Neural progenitor cell (in vitro differentiated cells): Measurements from ENCODE around the gene TAF11. TPM values are rescaled to one million over a fixed set of nuclear protein-coding genes. Genes with fewer than 3 reads are reported as not detected.

ENCODE experiments used
- DNase-seq: peaks from one replicate; pipeline ENCODE4 v3.0.0-alpha.2; 2016; ENCODE audit warnings: low spot score
- H2AFZ ChIP-seq: fragments of 200-600 bp; sonication (generic); replicated peaks from 2 replicates; pipeline ENCODE4 v1.6.1; 2016; ENCODE audit warnings: antibody characterized with exemption
- H3F3A ChIP-seq: fragments of 200-600 bp; sonication (generic); 2 replicates; pipeline ENCODE4 v1.6.1; 2016; ENCODE audit warnings: antibody characterized with exemption, low read depth
- H3K27ac ChIP-seq: fragments of 200-600 bp; sonication (generic); 2 replicates; pipeline ENCODE4 v1.5.1; 2016; ENCODE audit warnings: mild to moderate bottlenecking
- H3K27me3 ChIP-seq: fragments of 200-600 bp; sonication (generic); 2 replicates; pipeline ENCODE4 v1.6.1; 2016; ENCODE audit warnings: mild to moderate bottlenecking, moderate library complexity
- H3K36me3 ChIP-seq: fragments of 200-600 bp; sonication (generic); 2 replicates; pipeline ENCODE4 v1.5.1; 2016
- H3K4me1 ChIP-seq: fragments of 200-600 bp; sonication (generic); 2 replicates; pipeline ENCODE4 v1.6.1; 2016; ENCODE audit warnings: mixed run types
- H3K4me2 ChIP-seq: fragments of 200-600 bp; sonication (generic); 2 replicates; pipeline ENCODE4 v1.6.1; 2016
- H3K4me3 ChIP-seq: fragments of 200-600 bp; sonication (generic); 2 replicates; pipeline ENCODE4 v1.5.1; 2016
- H3K79me2 ChIP-seq: fragments of 200-600 bp; sonication (generic); 2 replicates; pipeline ENCODE4 v1.6.1; 2016; ENCODE audit warnings: low read depth
- H3K9ac ChIP-seq: fragments of 200-600 bp; sonication (generic); 2 replicates; pipeline ENCODE4 v1.6.1; 2016
- H3K9me3 ChIP-seq: fragments of 200-600 bp; sonication (generic); 2 replicates; pipeline ENCODE4 v1.5.1; 2016; ENCODE audit warnings: low read depth
- H4K20me1 ChIP-seq: fragments of 200-600 bp; sonication (generic); 2 replicates; pipeline ENCODE4 v1.6.1; 2016; ENCODE audit warnings: low read depth
- H3K27ac Mint-ChIP-seq: 3 replicates; pipeline ENCODE4 v1.8.0; 2021; ENCODE audit warnings: mixed read lengths
- H3K27me3 Mint-ChIP-seq: 2 replicates; pipeline ENCODE4 v1.8.0; 2022; ENCODE audit warnings: low read depth, mild to moderate bottlenecking, inconsistent platforms, moderate library complexity, mixed read lengths; ENCODE audit not compliant: insufficient read depth
- H3K36me3 Mint-ChIP-seq: 3 replicates; pipeline ENCODE4 v1.8.0; 2021; ENCODE audit warnings: mixed read lengths
- H3K4me1 Mint-ChIP-seq: 3 replicates; pipeline ENCODE4 v1.8.0; 2021; ENCODE audit warnings: mixed read lengths
- H3K4me3 Mint-ChIP-seq: 3 replicates; pipeline ENCODE4 v1.8.0; 2021; ENCODE audit warnings: mild to moderate bottlenecking, moderate library complexity, mixed read lengths
- H3K9me3 Mint-ChIP-seq: 3 replicates; pipeline ENCODE4 v1.8.0; 2020; ENCODE audit warnings: mixed read lengths
- CTCF ChIP-seq: fragments of 200-600 bp; sonication (generic); IDR thresholded peaks from 2 replicates; pipeline ENCODE4 v1.5.1; 2017; ENCODE audit warnings: antibody characterized with exemption, mild to moderate bottlenecking
- EZH2 ChIP-seq: fragments of 200-600 bp; sonication (generic); IDR thresholded peaks from 2 replicates; pipeline ENCODE4 v1.6.1; 2017; ENCODE audit warnings: antibody characterized with exemption, mild to moderate bottlenecking, moderate library complexity
- EZH2phosphoT487 ChIP-seq: fragments of 200-600 bp; sonication (generic); IDR thresholded peaks from 2 replicates; pipeline ENCODE4 v1.6.1; 2017; ENCODE audit warnings: antibody characterized with exemption
- total RNA-seq: library from RNA; depleted of rRNA; stranded (reverse); fragments of >200 nt; gene quantifications from 2 replicates; pipeline ENCODE4 v1.2.3, GENCODE V29; 2015; ENCODE audit warnings: low replicate concordance

The TAF11 gene
- total RNA-seq, 1 donor from 2014 or later: 75.0 TPM

- H3F3A ChIP-seq: no peaks in the 10 kb centered on the region
- H3K27ac ChIP-seq: no peak overlapping the region
- no peak overlapping the region for H3K9ac ChIP-seq
- Mint-ChIP-seq H3K4me3 (no peak overlapping the region), H3K27ac (no peak overlapping the region), H3K9me3 (no peaks in the 10 kb centered on the region), H3K36me3 (peaks cover 12% of the 10 kb centered on the region), H3K27me3 (no peaks in the 10 kb centered on the region), H3K4me1 (no peaks in the 10 kb centered on the region)
- no peaks in the 10 kb centered on the region for H3K79me2 ChIP-seq
- TF ChIP-seq CTCF: no peak
- TF ChIP-seq EZH2: no peak
- TF ChIP-seq EZH2phosphoT487: no peak
- no peak for DNase-seq
- no peak overlapping the region for H3K4me2 ChIP-seq
- no peak overlapping the region for H3K4me3 ChIP-seq
- no peaks in the 10 kb centered on the region for H3K4me1 ChIP-seq
- H2AFZ ChIP-seq: no peak overlapping the region
- peaks cover 8% of the 10 kb centered on the region for H3K36me3 ChIP-seq
- H4K20me1 ChIP-seq: no peaks in the 10 kb centered on the region
- H3K27me3 ChIP-seq: no peaks in the 10 kb centered on the region
- no peaks in the 10 kb centered on the region for H3K9me3 ChIP-seq
Observed at GRCh38 chr6:34829137-34829536, 58.7 kb downstream of the TAF11 start.

Other genes starting within 250 kb of the TAF11 start
- 33.2 and 41.8 TPM in 2 replicates for gene ILRUN, start 191.3 kb downstream of the TAF11 start, total RNA-seq
- gene SNRPC, start 130.5 kb downstream of the TAF11 start, total RNA-seq: 89.7 and 149 TPM in 2 replicates
- gene BLTP3A, start 96.0 kb downstream of the TAF11 start, total RNA-seq: 13.8 and 15.7 TPM in 2 replicates
- 17.0 and 25.6 TPM in 2 replicates for gene ANKS1A, start 1.2 kb upstream of the TAF11 start, total RNA-seq